GM23338 (cell line): ENCODE results near the gene CDC42EP5. TPM values are rescaled to one million over a fixed set of nuclear protein-coding genes. Genes with fewer than 3 reads are reported as not detected.

Experiments used
- ATAC-seq: fragments of 200-7000 bp; cut with Tn5 transposase; 3 replicates; pipeline ENCODE4 v1.9.1; 2020
- DNase-seq: peaks from one replicate; pipeline ENCODE4 v3.0.0-alpha.2; 2015; ENCODE audit warnings: low spot score
- H2AFZ ChIP-seq: fragments of 200-600 bp; sonication (generic); 2 replicates; pipeline ENCODE4 v1.8.0; 2016; ENCODE audit warnings: antibody characterized with exemption, mild to moderate bottlenecking, moderate library complexity
- H3F3A ChIP-seq: fragments of 200-600 bp; sonication (generic); replicated peaks from 2 replicates; pipeline ENCODE4 v1.8.0; 2017; ENCODE audit warnings: antibody characterized with exemption, mixed run types, low read depth
- H3K27ac ChIP-seq: fragments of 200-600 bp; sonication (generic); 2 replicates; pipeline ENCODE4 v1.6.1; 2016; ENCODE audit warnings: low read depth
- H3K27me3 ChIP-seq: fragments of 200-600 bp; sonication (generic); 2 replicates; pipeline ENCODE4 v1.8.0; 2016; ENCODE audit warnings: mild to moderate bottlenecking, mixed run types, moderate library complexity; ENCODE audit not compliant: insufficient read depth
- H3K36me3 ChIP-seq: fragments of 200-600 bp; sonication (generic); 2 replicates; pipeline ENCODE4 v1.8.0; 2016; ENCODE audit warnings: mild to moderate bottlenecking; ENCODE audit not compliant: insufficient read depth
- H3K4me1 ChIP-seq: fragments of 200-600 bp; sonication (generic); 2 replicates; pipeline ENCODE4 v1.8.0; 2016; ENCODE audit warnings: mild to moderate bottlenecking, moderate library complexity; ENCODE audit not compliant: insufficient read depth
- H3K4me2 ChIP-seq: fragments of 200-600 bp; sonication (generic); 2 replicates; pipeline ENCODE4 v1.7.1; 2017; ENCODE audit warnings: mixed run types
- H3K4me3 ChIP-seq: fragments of 200-600 bp; sonication (generic); 2 replicates; pipeline ENCODE4 v1.6.1; 2016; ENCODE audit warnings: mixed run types
- H3K79me2 ChIP-seq: fragments of 200-600 bp; sonication (generic); replicated peaks from 2 replicates; pipeline ENCODE4 v1.8.0; 2017; ENCODE audit warnings: mild to moderate bottlenecking; ENCODE audit not compliant: insufficient read depth
- H3K9me2 ChIP-seq: fragments of 200-600 bp; sonication (generic); 2 replicates; pipeline ENCODE4 v1.8.0; 2017; ENCODE audit not compliant: insufficient read depth
- H4K20me1 ChIP-seq: fragments of 200-600 bp; sonication (generic); replicated peaks from 2 replicates; pipeline ENCODE4 v1.8.0; 2017; ENCODE audit warnings: mild to moderate bottlenecking; ENCODE audit not compliant: insufficient read depth
- H3K27ac Mint-ChIP-seq: 2 replicates; pipeline ENCODE4 v1.8.0; 2020; ENCODE audit warnings: inconsistent platforms, mild to moderate bottlenecking, moderate library complexity, mixed read lengths
- H3K27me3 Mint-ChIP-seq: 3 replicates; pipeline ENCODE4 v1.8.0; 2022; ENCODE audit warnings: low read depth, mild to moderate bottlenecking, moderate library complexity, mixed read lengths, inconsistent platforms; ENCODE audit not compliant: insufficient read depth, poor library complexity
- H3K36me3 Mint-ChIP-seq: 3 replicates; pipeline ENCODE4 v1.8.0; 2021; ENCODE audit warnings: low read depth, mild to moderate bottlenecking, inconsistent platforms, moderate library complexity, mixed read lengths
- H3K4me1 Mint-ChIP-seq: 3 replicates; pipeline ENCODE4 v1.8.0; 2020; ENCODE audit warnings: mild to moderate bottlenecking, inconsistent platforms, mixed read lengths
- H3K4me3 Mint-ChIP-seq: 3 replicates; pipeline ENCODE4 v1.8.0; 2021; ENCODE audit warnings: moderate library complexity, mild to moderate bottlenecking, inconsistent platforms, mixed read lengths
- H3K9me3 Mint-ChIP-seq: 3 replicates; pipeline ENCODE4 v1.8.0; 2020; ENCODE audit warnings: moderate library complexity, mild to moderate bottlenecking, inconsistent platforms, mixed read lengths
- CREB1 ChIP-seq: fragments of 250-450 bp; sonication (Bioruptor Pico); IDR thresholded peaks from 2 replicates; pipeline ENCODE4 v1.5.0; 2020; ENCODE audit warnings: low read depth, mild to moderate bottlenecking, moderate library complexity
- CTCF ChIP-seq, 2 experiments: fragments of 200-600 bp in 1 of 2; sonication (generic) in 1 of 2; conservative IDR thresholded peaks; 2 replicates each; pipeline versions ENCODE4 v1.5.1 to v1.6.1; 2016 to 2017; ENCODE audit warnings: antibody characterized with exemption in 2 of 2, low read depth in 2 of 2, mild to moderate bottlenecking in 2 of 2, moderate library complexity in 1 of 2
- ETS1 ChIP-seq: IDR thresholded peaks from 2 replicates; pipeline ENCODE4 v1.6.1; 2016; ENCODE audit warnings: antibody characterized with exemption
- EZH2 ChIP-seq: fragments of 200-600 bp; sonication (generic); IDR thresholded peaks from one replicate; pipeline ENCODE4 v1.8.0; 2017; ENCODE audit warnings: antibody characterized with exemption, mild to moderate bottlenecking, low read depth; ENCODE audit not compliant: unreplicated experiment
- NANOG ChIP-seq: IDR thresholded peaks from 2 replicates; pipeline ENCODE4 v1.6.1; 2016; ENCODE audit warnings: antibody characterized with exemption, borderline replicate concordance
- POLR2AphosphoS5 ChIP-seq: IDR thresholded peaks from 2 replicates; pipeline ENCODE4 v1.6.1; 2016; ENCODE audit warnings: antibody characterized with exemption, low read depth
- REST ChIP-seq: IDR thresholded peaks from one replicate; pipeline ENCODE4 v1.6.1; 2018; ENCODE audit warnings: antibody characterized with exemption; ENCODE audit not compliant: unreplicated experiment
- ZNF331 ChIP-seq: fragments of 250-450 bp; sonication (Bioruptor Pico); IDR thresholded peaks from 2 replicates; pipeline ENCODE4 v1.5.0; 2020; ENCODE audit warnings: low read depth, mild to moderate bottlenecking, moderate library complexity
- polyA plus RNA-seq: library from polyadenylated mRNA; unstranded; fragments of >200 nt; fragmentation: Nextera tagmentation; extraction: Ambion mirVana; gene quantifications from 2 replicates; pipeline ENCODE4 v1.2.1, GENCODE V29; 2016
- total RNA-seq: library from RNA; depleted of rRNA; stranded (reverse); fragments of >200 nt; shearing (Covaris generic); gene quantifications from 2 replicates; pipeline ENCODE4 v1.2.3, GENCODE V29; 2014

Gene CDC42EP5
- total and polyA plus RNA-seq, 2 experiments from 2014 or later, result 1.4 to 3.4 TPM

GRCh38 chr19:54421169-54421516 lies 52.0 kb downstream of the CDC42EP5 start:
- H3K9me3 Mint-ChIP-seq, result peaks cover 4% of the 10 kb centered on the region
- H3K27me3 Mint-ChIP-seq, result peaks cover 16% of the 10 kb centered on the region
- H3K4me3 ChIP-seq, result peak overlapping the region; percentile 64; the same call in 1 of the 2 replicates
- H4K20me1 ChIP-seq, result no peaks in the 10 kb centered on the region; the same call in 1 of the 2 replicates
- H3K27ac ChIP-seq, result 0 out of 2 replicates have a peak overlapping the region, but pooled peaks have one; percentile 32
- H2AFZ ChIP-seq, result no peak overlapping the region; the same call in 1 of the 2 replicates
- DNase-seq, result no peak
- peaks cover 3% of the 10 kb centered on the region for H3K27me3 ChIP-seq
- H3K79me2 ChIP-seq, result 0 out of 2 replicates have a peak, but pooled peaks cover 3% of the 10 kb centered on the region
- H3K36me3 ChIP-seq, result no peaks in the 10 kb centered on the region
- peak; percentile 37 for ATAC-seq
- H3K4me2 ChIP-seq, result peak overlapping the region; percentile 93
- peaks cover 18% of the 10 kb centered on the region for H3F3A ChIP-seq
- peaks cover 37% of the 10 kb centered on the region for H3K4me1 ChIP-seq
- H3K27ac Mint-ChIP-seq, result peak overlapping the region; percentile 80; the same call in 1 of the 2 replicates
- H3K4me3 Mint-ChIP-seq, result peak overlapping the region; percentile 51
- H3K4me1 Mint-ChIP-seq, result peaks cover 43% of the 10 kb centered on the region
- no peaks in the 10 kb centered on the region for H3K9me2 ChIP-seq
- no peak for TF ChIP-seq ZNF331 (CRISPR knock-in tag)
- peaks cover 51% of the 10 kb centered on the region for H3K36me3 Mint-ChIP-seq

GRCh38 chr19:54420383-54421168 lies 52.5 kb downstream of the CDC42EP5 start:
- ATAC-seq (peak; percentile 62), DNase-seq (peak; percentile 94)
- peak overlapping the region; percentile 92 for H3K27ac Mint-ChIP-seq
- peaks cover 9% of the 10 kb centered on the region for H3K27me3 ChIP-seq
- H3F3A ChIP-seq, result peaks cover 21% of the 10 kb centered on the region
- H2AFZ ChIP-seq, result no peak overlapping the region; the same call in 1 of the 2 replicates
- H3K4me1 Mint-ChIP-seq, result peaks cover 46% of the 10 kb centered on the region
- peak overlapping the region; percentile 64 for H3K4me3 ChIP-seq
- no peaks in the 10 kb centered on the region for H3K36me3 ChIP-seq
- no peaks in the 10 kb centered on the region; the same call in 1 of the 2 replicates for H4K20me1 ChIP-seq
- H3K27ac ChIP-seq, result peak overlapping the region; percentile 98
- H3K36me3 Mint-ChIP-seq, result peaks cover 45% of the 10 kb centered on the region
- TF ChIP-seq NANOG, result no peak
- no peak for TF ChIP-seq ETS1
- peak; percentile 52; the same call in 1 of the 2 replicates for TF ChIP-seq CREB1 (CRISPR knock-in tag)
- peak; percentile 50; the same call in 1 of the 2 replicates for TF ChIP-seq POLR2AphosphoS5
- TF ChIP-seq EZH2, result no peak
- peak overlapping the region; percentile 93 for H3K4me2 ChIP-seq
- no peaks in the 10 kb centered on the region for H3K9me2 ChIP-seq
- peaks cover 4% of the 10 kb centered on the region for H3K9me3 Mint-ChIP-seq
- 0 out of 2 replicates have a peak, but pooled peaks cover 3% of the 10 kb centered on the region for H3K79me2 ChIP-seq
- peaks cover 13% of the 10 kb centered on the region for H3K27me3 Mint-ChIP-seq
- peak overlapping the region; percentile 63 for H3K4me3 Mint-ChIP-seq
- peaks cover 37% of the 10 kb centered on the region for H3K4me1 ChIP-seq

GRCh38 chr19:54420068-54420382 lies 53.1 kb downstream of the CDC42EP5 start:
- Histone ChIP-seq H3K4me1 (peaks cover 37% of the 10 kb centered on the region), H3K27ac (peak overlapping the region; percentile 98)
- TF ChIP-seq EZH2 (no peak), POLR2AphosphoS5 (no peak), CREB1 (CRISPR knock-in tag) (no peak), REST (no peak), NANOG (no peak), CTCF (conservative IDR thresholded peaks at IDR 0.05; ENCODE audit: low read depth in 2 of 2) (no peak), ETS1 (no peak), ZNF331 (CRISPR knock-in tag) (no peak)

More at GRCh38 chr19:54420068-54420382, 53.1 kb downstream of the CDC42EP5 start:
- Mint-ChIP-seq H3K27me3 (peaks cover 14% of the 10 kb centered on the region), H3K4me1 (peaks cover 46% of the 10 kb centered on the region), H3K9me3 (peaks cover 4% of the 10 kb centered on the region), H3K4me3 (peak overlapping the region; percentile 61), H3K36me3 (peaks cover 41% of the 10 kb centered on the region), H3K27ac (peak overlapping the region; percentile 92)
- H3K36me3 ChIP-seq, result no peaks in the 10 kb centered on the region
- H3K9me2 ChIP-seq, result no peaks in the 10 kb centered on the region
- peak overlapping the region; percentile 93 for H3K4me2 ChIP-seq
- ATAC-seq (no peak; the same call in 2 of the 3 replicates), DNase-seq (no peak)
- H3K4me3 ChIP-seq, result peak overlapping the region; percentile 64
- H3F3A ChIP-seq, result peaks cover 21% of the 10 kb centered on the region
- H4K20me1 ChIP-seq, result no peaks in the 10 kb centered on the region; the same call in 1 of the 2 replicates
- H3K79me2 ChIP-seq, result 0 out of 2 replicates have a peak, but pooled peaks cover 3% of the 10 kb centered on the region
- peaks cover 11% of the 10 kb centered on the region for H3K27me3 ChIP-seq
- H2AFZ ChIP-seq, result peak overlapping the region; percentile 74
